GM21423 (cell line): ENCODE measurements around the gene TOMM20L.
"Not testable (repeated sequence)": the region's sequence is repeated elsewhere in the genome, so short reads cannot be mapped to it uniquely, and the experiment has no call there.

Source experiments
- ATAC-seq: cut with Tn5 transposase; IDR thresholded peaks from one replicate; pipeline ENCODE4 v1.9.1; 2021; ENCODE audit warnings: mild to moderate bottlenecking, moderate library complexity; ENCODE audit not compliant: unreplicated experiment

Gene TOMM20L

DNA sequence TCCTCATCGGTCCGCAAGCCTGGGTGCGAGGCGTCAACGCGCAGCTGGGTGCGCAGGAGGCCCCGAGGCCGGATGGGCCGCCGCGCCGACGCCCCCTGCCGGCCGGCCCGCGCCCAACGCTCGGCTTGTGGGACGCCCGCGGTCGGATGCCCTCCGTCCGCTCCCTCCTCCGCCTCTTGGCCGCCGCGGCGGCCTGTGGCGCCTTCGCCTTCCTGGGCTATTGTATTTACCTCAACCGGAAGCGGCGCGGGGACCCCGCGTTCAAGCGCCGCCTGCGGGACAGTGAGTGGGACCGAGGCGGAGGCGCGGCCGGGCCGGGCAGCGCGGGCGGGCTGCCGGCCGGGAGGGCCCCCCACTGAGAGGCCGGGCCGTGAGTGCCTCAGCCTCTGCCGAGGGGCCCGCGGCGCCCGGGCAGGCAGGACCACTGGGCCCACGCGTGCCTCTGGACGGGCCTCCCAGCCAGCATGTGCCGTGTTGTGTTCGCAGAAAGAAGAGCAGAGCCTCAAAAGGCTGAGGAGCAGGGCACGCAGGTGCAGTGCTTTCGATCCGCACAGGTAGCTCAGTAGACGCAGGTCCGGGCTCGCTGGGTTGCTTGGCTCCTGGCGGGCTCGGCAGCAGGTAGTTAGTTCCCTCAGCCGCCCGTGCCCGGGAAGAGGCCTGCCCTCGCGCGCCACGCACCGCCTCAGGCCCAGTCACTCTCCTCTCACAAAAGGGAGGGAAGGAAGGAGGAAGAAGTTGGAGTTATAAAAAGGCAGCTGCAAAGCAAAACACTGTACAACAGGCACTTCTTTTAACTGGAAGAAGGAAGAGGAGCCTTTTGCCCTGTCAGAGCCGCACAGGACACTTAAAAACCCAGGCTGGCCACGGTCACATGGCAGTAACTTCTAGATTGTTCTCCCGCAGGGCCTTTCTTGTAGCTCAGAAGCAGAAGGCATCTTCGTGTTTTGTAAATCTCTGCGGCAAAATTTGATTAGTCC lies at the start of gene TOMM20L:
TSS of gene TOMM20L (plus strand) at position 119 of the 977 bp plus-strand sequence. CDS start at position 147, 28 bp downstream.
- peak; percentile 93 for ATAC-seq

DNA sequence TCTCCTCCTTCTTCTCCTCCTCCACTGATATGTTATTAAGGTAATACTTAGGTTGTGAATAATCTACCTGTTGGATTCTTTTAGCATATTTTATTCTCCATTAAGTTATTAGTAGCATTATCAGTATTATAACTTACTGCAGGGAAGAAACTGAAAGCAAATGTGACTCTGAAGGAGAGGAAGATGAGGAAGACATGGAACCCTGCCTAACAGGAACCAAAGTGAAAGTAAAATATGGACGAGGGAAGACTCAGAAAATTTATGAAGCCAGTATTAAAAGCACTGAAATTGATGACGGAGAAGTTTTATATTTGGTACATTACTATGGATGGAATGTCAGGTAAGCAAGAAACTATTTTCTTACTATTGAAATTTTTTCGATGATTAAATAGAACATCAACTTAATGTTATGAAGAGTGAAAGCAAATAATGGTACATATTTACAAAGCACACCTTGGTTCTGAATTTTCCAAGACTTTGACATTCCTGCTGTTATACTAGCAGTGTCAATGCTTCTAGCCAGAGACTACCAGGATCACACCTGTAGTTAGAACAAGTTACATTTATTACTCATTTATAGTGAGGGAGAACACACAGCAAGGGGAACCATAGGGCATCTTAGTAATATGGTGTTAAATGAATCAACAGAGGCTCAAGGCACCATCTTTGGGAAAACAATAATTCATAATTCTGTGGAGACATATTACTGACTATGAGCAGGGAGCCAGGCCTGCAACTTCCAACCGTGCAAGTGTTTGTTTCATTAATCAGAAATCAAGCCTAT lies 42.0 kb upstream of the TOMM20L start:
- ATAC-seq: no peak

- no peak for ATAC-seq
Measured at GRCh38 chr14:58354808-58355207, 40.9 kb upstream of the TOMM20L start.

GRCh38 chr14:58356268-58356667 lies 39.5 kb upstream of the TOMM20L start:
- no peak for ATAC-seq

GRCh38 chr14:58362272-58362671 lies 33.5 kb upstream of the TOMM20L start:
- ATAC-seq: not testable (repeated sequence)

GRCh38 chr14:58362798-58363412 lies 32.8 kb upstream of the TOMM20L start:
- ATAC-seq: no peak

DNA sequence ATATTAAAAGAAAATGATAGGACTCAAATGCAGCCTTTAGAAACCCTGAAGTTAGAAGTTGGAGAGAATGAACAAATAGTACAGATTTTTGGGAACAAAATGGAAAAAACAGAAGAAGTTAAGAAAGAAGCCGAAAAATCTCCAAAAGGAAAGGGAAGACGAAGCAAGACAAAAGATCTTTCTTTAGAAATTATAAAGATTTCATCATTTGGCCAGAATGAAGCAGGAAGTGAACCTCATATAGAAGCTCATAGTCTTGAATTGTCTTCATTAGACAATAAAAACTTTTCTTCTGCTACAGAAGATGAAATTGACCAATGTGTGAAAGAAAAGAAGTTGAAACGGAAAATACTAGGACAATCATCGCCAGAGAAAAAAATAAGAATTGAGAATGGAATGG lies 31.4 kb upstream of the TOMM20L start:
- ATAC-seq: no peak

- ATAC-seq: no peak
Measured at GRCh38 chr14:58367296-58367695, 28.4 kb upstream of the TOMM20L start.

- ATAC-seq: no peak
Measured at GRCh38 chr14:58368956-58369355, 26.8 kb upstream of the TOMM20L start.

GRCh38 chr14:58376791-58377190 lies 18.9 kb upstream of the TOMM20L start:
- ATAC-seq: no peak

GRCh38 chr14:58390830-58391229 lies 4.9 kb upstream of the TOMM20L start:
- no peak for ATAC-seq

- ATAC-seq: no peak
Measured at GRCh38 chr14:58395562-58395811, 243 bp upstream of the TOMM20L start.

DNA sequence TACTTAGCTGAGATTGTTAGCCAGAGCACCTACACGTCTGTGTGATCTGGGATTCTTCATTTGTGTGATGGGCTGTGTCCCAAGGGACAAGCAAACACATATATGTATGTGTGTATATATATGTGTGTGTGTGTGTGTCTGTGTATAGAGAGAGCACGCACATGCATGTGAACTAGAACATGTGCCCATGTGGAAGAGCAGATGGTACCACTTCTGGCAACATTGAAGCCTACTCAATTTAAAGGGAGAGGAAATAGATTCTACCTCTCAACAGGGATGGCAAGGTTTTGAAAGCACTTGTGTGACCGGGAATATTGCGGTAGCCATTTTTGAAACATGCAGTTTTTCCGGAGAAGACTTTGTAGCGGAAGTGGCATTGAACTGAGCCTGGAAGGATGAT lies 1.4 kb downstream of the TOMM20L start:
- no peak for ATAC-seq

- ATAC-seq: no peak
Measured at GRCh38 chr14:58398495-58398894, 2.8 kb downstream of the TOMM20L start.

GRCh38 chr14:58398895-58399294 lies 3.2 kb downstream of the TOMM20L start:
- ATAC-seq: no peak

- ATAC-seq: no peak
Measured at GRCh38 chr14:58401587-58401986, 5.9 kb downstream of the TOMM20L start.

- no peak for ATAC-seq
Measured at GRCh38 chr14:58408681-58409215, 13.0 kb downstream of the TOMM20L start.

DNA sequence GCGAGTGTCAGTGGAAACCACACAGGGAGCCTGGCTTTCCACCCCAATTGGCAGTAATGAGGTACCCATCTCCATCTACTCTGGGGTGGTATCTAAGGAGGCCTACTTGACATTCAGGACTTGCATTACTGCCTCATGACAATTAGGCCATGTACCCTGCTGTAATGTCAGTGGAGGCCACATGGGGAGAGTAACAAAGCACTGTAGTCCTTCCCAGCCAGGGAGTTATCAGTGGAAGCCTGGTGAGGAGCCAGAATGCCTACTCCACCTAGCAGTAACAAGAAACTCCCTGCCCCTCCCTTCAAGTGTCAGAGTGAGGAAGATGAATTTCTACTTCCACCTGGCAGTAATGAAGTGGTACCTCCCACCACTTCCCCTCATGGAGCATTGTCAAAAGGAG lies 19.1 kb downstream of the TOMM20L start:
- ATAC-seq: no peak

- ATAC-seq: no peak
Measured at GRCh38 chr14:58415636-58416547, 20.2 kb downstream of the TOMM20L start.

- not testable (repeated sequence) for ATAC-seq
Measured at GRCh38 chr14:58416934-58417333, 21.2 kb downstream of the TOMM20L start.
